ENCODE data around the gene RAB7A. TPM values are rescaled to one million over a fixed set of nuclear protein-coding genes. Genes with fewer than 3 reads are reported as not detected.

The RAB7A gene
- total and polyA plus RNA-seq, 2 of the 13 experiments (the other 11 are each of a cell fraction or from before 2014, with no cell fraction given), result 26.5 to 182 TPM

DNA sequence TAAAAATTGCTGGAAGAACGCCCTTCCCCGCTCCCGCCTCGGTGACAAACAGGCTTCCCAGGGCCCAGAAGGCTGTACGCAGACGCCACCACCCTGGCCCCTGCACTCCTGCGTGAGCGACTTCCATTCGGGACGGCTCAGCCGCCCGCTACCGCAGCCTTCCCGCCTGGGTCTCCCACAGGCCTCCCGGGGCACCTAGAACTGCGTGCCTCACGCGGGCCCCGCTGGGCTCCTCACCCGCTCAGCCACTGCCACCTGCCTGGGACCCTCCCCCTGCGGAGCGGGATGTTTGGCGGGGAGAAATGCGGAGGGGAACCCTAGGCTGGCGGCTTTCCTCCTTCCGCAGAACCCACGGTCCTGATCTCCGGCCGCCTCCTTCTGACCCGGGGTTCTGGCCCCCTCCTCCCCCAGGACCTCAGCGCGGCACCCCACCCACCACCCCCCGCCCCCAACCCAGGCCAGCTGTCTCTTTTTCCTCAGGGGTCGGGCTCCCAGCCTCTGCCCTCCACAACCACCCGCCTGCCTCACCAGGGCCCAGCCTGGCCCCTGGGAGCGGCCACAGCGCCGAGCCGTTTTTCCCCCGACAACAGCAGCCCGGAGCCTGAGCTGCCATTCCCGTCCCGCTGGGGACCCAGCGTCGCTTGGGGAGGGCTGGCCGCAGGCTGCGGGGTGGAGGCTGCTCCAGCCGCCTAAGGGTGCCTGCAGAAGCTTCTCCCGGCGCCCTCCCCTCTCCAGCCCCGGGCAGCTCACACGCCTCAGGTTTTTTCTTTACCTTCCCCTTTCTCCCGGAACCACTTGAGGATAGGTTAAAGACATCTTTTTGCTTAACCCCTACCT lies 27.6 kb upstream of the RAB7A start:
- Histone ChIP-seq H3K36me3 (replicated peaks in 1 of 2; ENCODE audit: control insufficient read depth in 1 of 2, insufficient read depth in 2 of 2, low read length in 2 of 2) (no peaks in the 10 kb centered on the region), H4K20me1 (ENCODE audit: insufficient read depth, low read length) (no peaks in the 10 kb centered on the region), H3K4me2 (ENCODE audit: low read depth, low read length) (peak overlapping the region; percentile 82), H3K27me3 (ENCODE audit: control insufficient read depth in 1 of 2, insufficient read depth in 2 of 2, low read length in 2 of 2) (peaks cover 0 to 9% of the 10 kb centered on the region in 2 experiments; a peak in 1 of 5 replicates), H3K4me3 (replicated peaks in 1 of 3; ENCODE audit: insufficient read depth in 1 of 3, low read depth in 2 of 3, low read length in 3 of 3) (peak overlapping the region in 2 of 3 experiments; percentile 48 to 68; a peak in 4 of 6 replicates), H3K9me3 (ENCODE audit: low read length) (no peaks in the 10 kb centered on the region), H3K79me2 (ENCODE audit: insufficient read depth, low read length) (no peaks in the 10 kb centered on the region), H2AFZ (ENCODE audit: low read length) (no peak overlapping the region), H3K9ac (ENCODE audit: insufficient read depth, low read depth, low read length) (no peak overlapping the region), H3K4me1 (ENCODE audit: insufficient read depth, low read length) (peaks cover 5% of the 10 kb centered on the region), H3K27ac (ENCODE audit: extremely low read length, insufficient read depth, low read length) (no peak overlapping the region)
- FAIRE-seq (no peak), DNase-seq (ENCODE audit: low spot score) (no peak), ATAC-seq (peak; percentile 89)
- ChIA-PET CTCF (ENCODE audit: low intra/inter-chr PET ratio, low total read pairs) (no interaction called here), POLR2A (no interaction called here)
- in situ Hi-C loops (cut with HindIII; ENCODE audit: extremely low pct_ligation_motif_present, low pct_unique_long_range_greater_than_20kb), result no loop called here
- WGBS (ENCODE audit: low lambda C conversion rate), result 58% methylated on average over 30 of the region's 53 CpGs
- BruUV-seq (replicated peaks), result no TSS peak
- intact Hi-C loops (cut with micrococcal nuclease; ENCODE audit: unreplicated experiment), result no loop called here
- 0 out of 2 replicates have a peak, but pooled peaks have one; percentile 51 for TF ChIP-seq ZNF333 (CRISPR knock-in tag; IDR thresholded peaks at IDR 0.05; ENCODE audit: borderline replicate concordance)
- TF ChIP-seq, protein P1, sequence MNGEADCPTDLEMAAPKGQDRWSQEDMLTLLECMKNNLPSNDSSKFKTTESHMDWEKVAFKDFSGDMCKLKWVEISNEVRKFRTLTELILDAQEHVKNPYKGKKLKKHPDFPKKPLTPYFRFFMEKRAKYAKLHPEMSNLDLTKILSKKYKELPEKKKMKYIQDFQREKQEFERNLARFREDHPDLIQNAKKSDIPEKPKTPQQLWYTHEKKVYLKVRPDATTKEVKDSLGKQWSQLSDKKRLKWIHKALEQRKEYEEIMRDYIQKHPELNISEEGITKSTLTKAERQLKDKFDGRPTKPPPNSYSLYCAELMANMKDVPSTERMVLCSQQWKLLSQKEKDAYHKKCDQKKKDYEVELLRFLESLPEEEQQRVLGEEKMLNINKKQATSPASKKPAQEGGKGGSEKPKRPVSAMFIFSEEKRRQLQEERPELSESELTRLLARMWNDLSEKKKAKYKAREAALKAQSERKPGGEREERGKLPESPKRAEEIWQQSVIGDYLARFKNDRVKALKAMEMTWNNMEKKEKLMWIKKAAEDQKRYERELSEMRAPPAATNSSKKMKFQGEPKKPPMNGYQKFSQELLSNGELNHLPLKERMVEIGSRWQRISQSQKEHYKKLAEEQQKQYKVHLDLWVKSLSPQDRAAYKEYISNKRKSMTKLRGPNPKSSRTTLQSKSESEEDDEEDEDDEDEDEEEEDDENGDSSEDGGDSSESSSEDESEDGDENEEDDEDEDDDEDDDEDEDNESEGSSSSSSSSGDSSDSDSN (CRISPR knock-in tag; IDR thresholded peaks at IDR 0.05), result peak; percentile 32; the same call in 1 of the 2 replicates
- TF ChIP-seq, protein P2, sequence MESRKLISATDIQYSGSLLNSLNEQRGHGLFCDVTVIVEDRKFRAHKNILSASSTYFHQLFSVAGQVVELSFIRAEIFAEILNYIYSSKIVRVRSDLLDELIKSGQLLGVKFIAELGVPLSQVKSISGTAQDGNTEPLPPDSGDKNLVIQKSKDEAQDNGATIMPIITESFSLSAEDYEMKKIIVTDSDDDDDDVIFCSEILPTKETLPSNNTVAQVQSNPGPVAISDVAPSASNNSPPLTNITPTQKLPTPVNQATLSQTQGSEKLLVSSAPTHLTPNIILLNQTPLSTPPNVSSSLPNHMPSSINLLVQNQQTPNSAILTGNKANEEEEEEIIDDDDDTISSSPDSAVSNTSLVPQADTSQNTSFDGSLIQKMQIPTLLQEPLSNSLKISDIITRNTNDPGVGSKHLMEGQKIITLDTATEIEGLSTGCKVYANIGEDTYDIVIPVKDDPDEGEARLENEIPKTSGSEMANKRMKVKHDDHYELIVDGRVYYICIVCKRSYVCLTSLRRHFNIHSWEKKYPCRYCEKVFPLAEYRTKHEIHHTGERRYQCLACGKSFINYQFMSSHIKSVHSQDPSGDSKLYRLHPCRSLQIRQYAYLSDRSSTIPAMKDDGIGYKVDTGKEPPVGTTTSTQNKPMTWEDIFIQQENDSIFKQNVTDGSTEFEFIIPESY (CRISPR knock-in tag; IDR thresholded peaks at IDR 0.05), result peak; percentile 82
- peak; percentile 55; the same call in 1 of the 2 replicates for TF ChIP-seq ZBTB38 (CRISPR knock-in tag; IDR thresholded peaks at IDR 0.05)
- TF ChIP-seq, protein P3, sequence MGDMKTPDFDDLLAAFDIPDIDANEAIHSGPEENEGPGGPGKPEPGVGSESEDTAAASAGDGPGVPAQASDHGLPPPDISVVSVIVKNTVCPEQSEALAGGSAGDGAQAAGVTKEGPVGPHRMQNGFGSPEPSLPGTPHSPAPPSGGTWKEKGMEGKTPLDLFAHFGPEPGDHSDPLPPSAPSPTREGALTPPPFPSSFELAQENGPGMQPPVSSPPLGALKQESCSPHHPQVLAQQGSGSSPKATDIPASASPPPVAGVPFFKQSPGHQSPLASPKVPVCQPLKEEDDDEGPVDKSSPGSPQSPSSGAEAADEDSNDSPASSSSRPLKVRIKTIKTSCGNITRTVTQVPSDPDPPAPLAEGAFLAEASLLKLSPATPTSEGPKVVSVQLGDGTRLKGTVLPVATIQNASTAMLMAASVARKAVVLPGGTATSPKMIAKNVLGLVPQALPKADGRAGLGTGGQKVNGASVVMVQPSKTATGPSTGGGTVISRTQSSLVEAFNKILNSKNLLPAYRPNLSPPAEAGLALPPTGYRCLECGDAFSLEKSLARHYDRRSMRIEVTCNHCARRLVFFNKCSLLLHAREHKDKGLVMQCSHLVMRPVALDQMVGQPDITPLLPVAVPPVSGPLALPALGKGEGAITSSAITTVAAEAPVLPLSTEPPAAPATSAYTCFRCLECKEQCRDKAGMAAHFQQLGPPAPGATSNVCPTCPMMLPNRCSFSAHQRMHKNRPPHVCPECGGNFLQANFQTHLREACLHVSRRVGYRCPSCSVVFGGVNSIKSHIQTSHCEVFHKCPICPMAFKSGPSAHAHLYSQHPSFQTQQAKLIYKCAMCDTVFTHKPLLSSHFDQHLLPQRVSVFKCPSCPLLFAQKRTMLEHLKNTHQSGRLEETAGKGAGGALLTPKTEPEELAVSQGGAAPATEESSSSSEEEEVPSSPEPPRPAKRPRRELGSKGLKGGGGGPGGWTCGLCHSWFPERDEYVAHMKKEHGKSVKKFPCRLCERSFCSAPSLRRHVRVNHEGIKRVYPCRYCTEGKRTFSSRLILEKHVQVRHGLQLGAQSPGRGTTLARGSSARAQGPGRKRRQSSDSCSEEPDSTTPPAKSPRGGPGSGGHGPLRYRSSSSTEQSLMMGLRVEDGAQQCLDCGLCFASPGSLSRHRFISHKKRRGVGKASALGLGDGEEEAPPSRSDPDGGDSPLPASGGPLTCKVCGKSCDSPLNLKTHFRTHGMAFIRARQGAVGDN (CRISPR knock-in tag; IDR thresholded peaks at IDR 0.05), result peak; percentile 21; the same call in 1 of the 2 replicates
- TF ChIP-seq YEATS4 (CRISPR knock-in tag; IDR thresholded peaks at IDR 0.05; ENCODE audit: borderline replicate concordance), result no peak
- TF ChIP-seq, protein P4, sequence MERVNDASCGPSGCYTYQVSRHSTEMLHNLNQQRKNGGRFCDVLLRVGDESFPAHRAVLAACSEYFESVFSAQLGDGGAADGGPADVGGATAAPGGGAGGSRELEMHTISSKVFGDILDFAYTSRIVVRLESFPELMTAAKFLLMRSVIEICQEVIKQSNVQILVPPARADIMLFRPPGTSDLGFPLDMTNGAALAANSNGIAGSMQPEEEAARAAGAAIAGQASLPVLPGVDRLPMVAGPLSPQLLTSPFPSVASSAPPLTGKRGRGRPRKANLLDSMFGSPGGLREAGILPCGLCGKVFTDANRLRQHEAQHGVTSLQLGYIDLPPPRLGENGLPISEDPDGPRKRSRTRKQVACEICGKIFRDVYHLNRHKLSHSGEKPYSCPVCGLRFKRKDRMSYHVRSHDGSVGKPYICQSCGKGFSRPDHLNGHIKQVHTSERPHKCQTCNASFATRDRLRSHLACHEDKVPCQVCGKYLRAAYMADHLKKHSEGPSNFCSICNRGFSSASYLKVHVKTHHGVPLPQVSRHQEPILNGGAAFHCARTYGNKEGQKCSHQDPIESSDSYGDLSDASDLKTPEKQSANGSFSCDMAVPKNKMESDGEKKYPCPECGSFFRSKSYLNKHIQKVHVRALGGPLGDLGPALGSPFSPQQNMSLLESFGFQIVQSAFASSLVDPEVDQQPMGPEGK (CRISPR knock-in tag; IDR thresholded peaks at IDR 0.05), result peak; percentile 19; the same call in 1 of the 2 replicates
- peak; percentile 60 for TF ChIP-seq HNRNPLL (IDR thresholded peaks at IDR 0.05; ENCODE audit: low read depth, low read length, poor library complexity, severe bottlenecking)
- TF ChIP-seq, protein P5, sequence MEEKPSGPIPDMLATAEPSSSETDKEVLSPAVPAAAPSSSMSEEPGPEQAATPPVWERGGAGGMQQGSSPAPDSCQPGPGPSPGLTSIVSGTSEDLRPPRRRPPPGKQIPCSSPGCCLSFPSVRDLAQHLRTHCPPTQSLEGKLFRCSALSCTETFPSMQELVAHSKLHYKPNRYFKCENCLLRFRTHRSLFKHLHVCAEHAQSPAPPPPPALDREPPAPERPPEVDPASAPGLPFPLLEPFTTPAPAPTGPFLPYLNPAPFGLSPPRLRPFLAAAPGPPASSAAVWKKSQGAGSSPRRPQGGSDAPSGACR (CRISPR knock-in tag; IDR thresholded peaks at IDR 0.05), result no peak
- peak; percentile 32; the same call in 1 of the 2 replicates for TF ChIP-seq POGZ (CRISPR knock-in tag; IDR thresholded peaks at IDR 0.05)
